ENCODE results near the gene KLRC3. TPM values are rescaled to one million over a fixed set of nuclear protein-coding genes. Genes with fewer than 3 reads are reported as not detected.
"Not testable (repeated sequence)": the region's sequence is repeated elsewhere in the genome, so short reads cannot be mapped to it uniquely, and the experiment has no call there.

Gene KLRC3
- total RNA-seq, 1 donor from 2014 or later: not detected

- Histone ChIP-seq H3K27me3 (ENCODE audit: low read depth) (no peaks in the 10 kb centered on the region), H3K9me3 (no peaks in the 10 kb centered on the region), H3K4me3 (no peak overlapping the region), H3K27ac (peak overlapping the region; percentile 18), H3K4me1 (peaks cover 16% of the 10 kb centered on the region), H3K36me3 (no peaks in the 10 kb centered on the region)
- intact Hi-C loops (cut with DNase I): no loop called here
- DNase-seq (no peak), ATAC-seq (peak; percentile 61 to 65)
- TF ChIP-seq CTCF (IDR thresholded peaks at IDR 0.05): no peak
Observed at GRCh38 chr12:10372559-10372958, 47.8 kb downstream of the KLRC3 start.

GRCh38 chr12:10371893-10372535 is 48.4 kb downstream of the KLRC3 start:
- intact Hi-C loops (cut with DNase I); H3K4me3 ChIP-seq; ATAC-seq; H3K36me3 ChIP-seq; H3K27me3 ChIP-seq (ENCODE audit: low read depth); H3K9me3 ChIP-seq; H3K27ac ChIP-seq; DNase-seq: not testable (repeated sequence)
- peaks cover 18% of the 10 kb centered on the region for H3K4me1 ChIP-seq

- intact Hi-C loops (cut with DNase I): no loop called here
- Histone ChIP-seq H3K4me1 (peaks cover 36% of the 10 kb centered on the region), H3K27ac (no peak overlapping the region), H3K36me3 (no peaks in the 10 kb centered on the region), H3K9me3 (no peaks in the 10 kb centered on the region), H3K27me3 (ENCODE audit: low read depth) (no peaks in the 10 kb centered on the region), H3K4me3 (no peak overlapping the region)
- DNase-seq (no peak), ATAC-seq (no peak)
- no peak for TF ChIP-seq CTCF (IDR thresholded peaks at IDR 0.05)
Observed at GRCh38 chr12:10369557-10370415, 50.6 kb downstream of the KLRC3 start.

- Histone ChIP-seq H3K27me3 (ENCODE audit: low read depth) (no peaks in the 10 kb centered on the region), H3K36me3 (no peaks in the 10 kb centered on the region), H3K9me3 (no peaks in the 10 kb centered on the region), H3K4me1 (peaks cover 31% of the 10 kb centered on the region), H3K4me3 (no peak overlapping the region), H3K27ac (peak overlapping the region; percentile 25)
- no peak for TF ChIP-seq CTCF (IDR thresholded peaks at IDR 0.05)
- DNase-seq (no peak), ATAC-seq (no peak)
- intact Hi-C loops (cut with DNase I): no loop called here
Observed at GRCh38 chr12:10368206-10369171, 51.9 kb downstream of the KLRC3 start.

- H3K9me3 ChIP-seq; ATAC-seq; intact Hi-C loops (cut with DNase I); H3K27ac ChIP-seq; H3K27me3 ChIP-seq (ENCODE audit: low read depth); H3K36me3 ChIP-seq; DNase-seq; H3K4me3 ChIP-seq: not testable (repeated sequence)
- H3K4me1 ChIP-seq: peaks cover 34% of the 10 kb centered on the region
Observed at GRCh38 chr12:10367714-10368113, 52.7 kb downstream of the KLRC3 start.

- peak overlapping the region; percentile 90 for H3K27ac ChIP-seq
- peak in 1 of 2 donors; percentile 24 for ATAC-seq
- no peak for TF ChIP-seq CTCF (IDR thresholded peaks at IDR 0.05)
- no peaks in the 10 kb centered on the region for H3K27me3 ChIP-seq (ENCODE audit: low read depth)
- no peak for DNase-seq
- no peaks in the 10 kb centered on the region for H3K9me3 ChIP-seq
- H3K4me1 ChIP-seq: peaks cover 26% of the 10 kb centered on the region
- no peak overlapping the region for H3K4me3 ChIP-seq
- no peaks in the 10 kb centered on the region for H3K36me3 ChIP-seq
- intact Hi-C loops (cut with DNase I): no loop called here
Observed at GRCh38 chr12:10366875-10367274, 53.5 kb downstream of the KLRC3 start.

All from lower lobe of right lung (tissue), 2 donors.